H1 (cell line): ENCODE measurements around the gene MOG. TPM values are rescaled to one million over a fixed set of nuclear protein-coding genes. Genes with fewer than 3 reads are reported as not detected.

Source experiments
- CTCF ChIA-PET: fragments of 300-600 bp; sonication (Branson Sonifier 250); formaldehyde crosslinking; loops from one replicate; lab custom pipeline; 2021; ENCODE audit not compliant: partially characterized antibody; lab: Charles Lee
- POLR2A ChIA-PET: fragments of 300-600 bp; sonication (Branson Sonifier 250); formaldehyde crosslinking; loops from one replicate; lab custom pipeline; 2021; ENCODE audit warnings: inconsistent platforms; ENCODE audit not compliant: partially characterized antibody; lab: Charles Lee
- DNase-seq, 2 experiments: peaks; one replicate each; pipeline versions ENCODE4 v3.0.0 to v3.0.0-alpha.2; 2010 to 2022; ENCODE audit warnings: low spot score in 2 of 2, low read depth in 1 of 2, mixed read lengths in 1 of 2
- FAIRE-seq: peaks from 2 replicates; lab custom pipeline; 2011; peaks lifted over from hg19 to GRCh38; lab: Jason Lieb, UNC
- H2AFZ ChIP-seq: 2 replicates; pipeline ENCODE4 v1.8.1; 2012; ENCODE audit warnings: low read length, inconsistent platforms
- H2AK5ac ChIP-seq: 2 replicates; pipeline ENCODE4 v1.6.1; 2013; ENCODE audit warnings: low read depth, low read length
- H2BK120ac ChIP-seq: replicated peaks from 2 replicates; pipeline ENCODE3; 2013; ENCODE audit warnings: low read depth, low read length, inconsistent platforms
- H2BK12ac ChIP-seq: 2 replicates; pipeline ENCODE4 v1.6.1; 2013; ENCODE audit warnings: low read depth, low read length
- H2BK15ac ChIP-seq: 2 replicates; pipeline ENCODE4 v1.6.1; 2013; ENCODE audit warnings: low read length
- H2BK20ac ChIP-seq: 2 replicates; pipeline ENCODE4 v1.6.1; 2013; ENCODE audit warnings: low read length
- H2BK5ac ChIP-seq: 2 replicates; pipeline ENCODE4 v1.6.1; 2013; ENCODE audit warnings: low read depth, low read length
- H3K14ac ChIP-seq: 2 replicates; pipeline ENCODE4 v1.6.1; 2013; ENCODE audit warnings: inconsistent platforms; ENCODE audit not compliant: insufficient read length
- H3K18ac ChIP-seq: 2 replicates; pipeline ENCODE4 v1.6.1; 2013; ENCODE audit warnings: low read length; ENCODE audit errors: extremely low read depth
- H3K23ac ChIP-seq: 2 replicates; pipeline ENCODE4 v1.6.1; 2013; ENCODE audit warnings: inconsistent platforms; ENCODE audit not compliant: insufficient read length
- H3K23me2 ChIP-seq: 2 replicates; pipeline ENCODE4 v1.6.1; 2013; ENCODE audit warnings: low read depth, low read length
- H3K27ac ChIP-seq: 2 replicates; pipeline ENCODE4 v1.6.1; 2011; ENCODE audit warnings: low read depth, low read length, inconsistent platforms
- H3K27me3 ChIP-seq, 4 experiments: replicated peaks in 1 of 4; 1 replicate in 1 of 4; 2 replicates in 3 of 4; pipeline versions ENCODE4 v1.6.1 to v1.8.1; 2011 to 2013; ENCODE audit warnings: low read length in 3 of 4, mild to moderate bottlenecking in 3 of 4, inconsistent platforms in 2 of 4, mixed read lengths in 2 of 4, moderate library complexity in 1 of 4; ENCODE audit not compliant: control insufficient read depth in 3 of 4, insufficient read depth in 3 of 4; ENCODE audit errors: extremely low read depth in 1 of 4
- H3K36me3 ChIP-seq, 4 experiments: 2 replicates each; pipeline versions ENCODE4 v1.6.1 to v1.8.1; 2011 to 2013; ENCODE audit warnings: mild to moderate bottlenecking in 4 of 4, low read length in 3 of 4, moderate library complexity in 2 of 4, control low read depth in 1 of 4, inconsistent platforms in 1 of 4; ENCODE audit not compliant: insufficient read depth in 4 of 4, control insufficient read depth in 2 of 4
- H3K4ac ChIP-seq: replicated peaks from 2 replicates; pipeline ENCODE3; 2013; ENCODE audit warnings: low read length, low read depth, mixed read lengths, inconsistent platforms; ENCODE audit not compliant: insufficient read length
- H3K4me1 ChIP-seq, 4 experiments: replicated peaks in 1 of 4; 1 replicate in 1 of 4; 2 replicates in 3 of 4; pipeline versions ENCODE4 v1.6.1 to v1.8.1; 2011 to 2013; ENCODE audit warnings: low read length in 3 of 4, inconsistent platforms in 2 of 4, mixed read lengths in 1 of 4; ENCODE audit not compliant: insufficient read depth in 4 of 4, control insufficient read depth in 3 of 4
- H3K4me2 ChIP-seq, 2 experiments: 2 replicates each; pipeline versions ENCODE4 v1.6.1 to v1.8.1; 2011 to 2013; ENCODE audit warnings: low read depth in 2 of 2, low read length in 2 of 2, control low read depth in 1 of 2, inconsistent platforms in 1 of 2, mild to moderate bottlenecking in 1 of 2; ENCODE audit not compliant: insufficient read depth in 1 of 2
- H3K4me3 ChIP-seq, 4 experiments: fragments of 200-600, 300-600 bp in 1 of 4; sonication (generic), shearing (Covaris generic), sonication (Bioruptor Twin) in 1 of 4; 2 replicates each; pipeline versions ENCODE4 v1.5.1 to v1.8.1; 2011 to 2016; ENCODE audit warnings: low read length in 4 of 4, low read depth in 3 of 4, control low read depth in 2 of 4, inconsistent platforms in 2 of 4, mild to moderate bottlenecking in 2 of 4, mixed read lengths in 1 of 4, moderate library complexity in 1 of 4; ENCODE audit not compliant: insufficient read depth in 2 of 4; ENCODE audit errors: extremely low read depth in 1 of 4
- H3K56ac ChIP-seq: replicated peaks from 2 replicates; pipeline ENCODE3; 2013; ENCODE audit warnings: low read depth, mild to moderate bottlenecking, mixed read lengths, low read length, inconsistent platforms; ENCODE audit not compliant: insufficient read length
- H3K79me1 ChIP-seq: 2 replicates; pipeline ENCODE4 v1.6.1; 2013; ENCODE audit warnings: low read depth, low read length, control low read depth
- H3K79me2 ChIP-seq, 2 experiments: 2 replicates each; pipeline versions ENCODE4 v1.6.1 to v1.8.1; 2012 to 2013; ENCODE audit warnings: low read length in 2 of 2, mild to moderate bottlenecking in 2 of 2, inconsistent platforms in 1 of 2; ENCODE audit not compliant: insufficient read depth in 2 of 2, control insufficient read depth in 1 of 2
- H3K9ac ChIP-seq, 4 experiments: replicated peaks in 1 of 4; 1 replicate in 1 of 4; 2 replicates in 3 of 4; pipeline versions ENCODE4 v1.6.1 to v1.8.1; 2011 to 2013; ENCODE audit warnings: low read depth in 3 of 4, low read length in 3 of 4, control low read depth in 2 of 4, mild to moderate bottlenecking in 2 of 4, moderate library complexity in 2 of 4, inconsistent platforms in 1 of 4; ENCODE audit errors: extremely low read depth in 1 of 4
- H3K9me3 ChIP-seq, 2 experiments: 2 replicates each; pipeline versions ENCODE4 v1.6.1 to v1.8.1; 2012 to 2013; ENCODE audit warnings: mild to moderate bottlenecking in 2 of 2, moderate library complexity in 2 of 2, control low read depth in 1 of 2, inconsistent platforms in 1 of 2, low read depth in 1 of 2, low read length in 1 of 2, mixed read lengths in 1 of 2; ENCODE audit not compliant: insufficient read depth in 2 of 2
- H4K20me1 ChIP-seq, 2 experiments: replicated peaks in 1 of 2; 2 replicates each; pipeline versions ENCODE3 to v1.8.1; 2011 to 2013; ENCODE audit warnings: inconsistent platforms in 2 of 2, low read length in 2 of 2, mild to moderate bottlenecking in 1 of 2; ENCODE audit not compliant: insufficient read depth in 2 of 2, control insufficient read depth in 1 of 2
- H4K5ac ChIP-seq: 2 replicates; pipeline ENCODE4 v1.6.1; 2013; ENCODE audit warnings: low read length, low read depth, mixed read lengths, inconsistent platforms; ENCODE audit not compliant: insufficient read length
- H4K8ac ChIP-seq: 2 replicates; pipeline ENCODE4 v1.8.0; 2013; ENCODE audit warnings: mild to moderate bottlenecking, moderate library complexity, low read length, inconsistent platforms; ENCODE audit not compliant: insufficient read depth; ENCODE audit errors: extremely low read depth
- H4K91ac ChIP-seq: replicated peaks from 2 replicates; pipeline ENCODE3; 2013; ENCODE audit warnings: low read length, mixed read lengths, inconsistent platforms; ENCODE audit not compliant: insufficient read length
- BCL11A ChIP-seq, 2 experiments: IDR thresholded peaks; one replicate each; pipeline ENCODE4 v1.6.1; 2011; ENCODE audit warnings: low read depth in 2 of 2, low read length in 2 of 2, mild to moderate bottlenecking in 2 of 2
- CEBPB ChIP-seq: IDR thresholded peaks from 2 replicates; pipeline ENCODE4 v1.6.1; 2012; ENCODE audit warnings: low read depth, low read length
- KDM1A ChIP-seq: fragments of 200-600, 300-600 bp; sonication (generic); IDR thresholded peaks from 2 replicates; pipeline ENCODE4 v1.7.1; 2016; ENCODE audit warnings: mild to moderate bottlenecking, low read length, borderline replicate concordance
- NANOG ChIP-seq: IDR thresholded peaks from 2 replicates; pipeline ENCODE4 v1.6.1; 2011; ENCODE audit warnings: low read length, low read depth, mild to moderate bottlenecking, inconsistent platforms; ENCODE audit not compliant: insufficient read depth, poor library complexity, severe bottlenecking
- RAD21 ChIP-seq, 2 experiments: IDR thresholded peaks in 1 of 2; conservative IDR thresholded peaks in 1 of 2; 2 replicates each; pipeline ENCODE4 v1.6.1; 2011; ENCODE audit warnings: low read depth in 2 of 2, low read length in 2 of 2, improper control_type of control experiment in 1 of 2, inconsistent platforms in 1 of 2, mild to moderate bottlenecking in 1 of 2, moderate library complexity in 1 of 2
- SIN3A ChIP-seq, 2 experiments: IDR thresholded peaks in 1 of 2; conservative IDR thresholded peaks in 1 of 2; 2 replicates each; pipeline ENCODE4 v1.6.1; 2011 to 2012; ENCODE audit warnings: low read length in 2 of 2, improper control_type of control experiment in 1 of 2, low read depth in 1 of 2, mild to moderate bottlenecking in 1 of 2
- TBP ChIP-seq: IDR thresholded peaks from 2 replicates; pipeline ENCODE4 v1.6.1; 2011; ENCODE audit warnings: low read depth, low read length, improper control_type of control experiment
- TCF12 ChIP-seq: IDR thresholded peaks from 2 replicates; pipeline ENCODE4 v1.6.1; 2011; ENCODE audit warnings: low read depth, mild to moderate bottlenecking, low read length
- WGBS, 2 experiments: shearing (Covaris generic) in 1 of 2; methylation state at CpG; one replicate each; pipeline versions ENCODE4 v1.1.6 to v1.1.7; 2013 to 2015; ENCODE audit warnings: low lambda C conversion rate in 2 of 2, mixed read lengths in 2 of 2, inconsistent platforms in 1 of 2, low coverage in 1 of 2, missing lambda C conversion rate in 1 of 2; ENCODE audit not compliant: insufficient replicate concordance in 2 of 2, insufficient coverage in 1 of 2, insufficient read length in 1 of 2; ENCODE audit errors: extremely low coverage in 1 of 2, missing lambda C conversion rate in 1 of 2; 5-methylcytosine and 5-hydroxymethylcytosine counted together
- polyA plus RNA-seq, 7 experiments: library from polyadenylated mRNA; depleted of rRNA in 3 of 7; stranded (reverse) in 5 of 7; unstranded in 2 of 7; fragments of >200 nt in 5 of 7; fragments of 200-250 nt in 2 of 7; gene quantifications; 1 replicate in 5 of 7; 2 replicates in 1 of 7; 4 replicates in 1 of 7; pipeline versions ENCODE4 v1.2.1 to v1.2.3, GENCODE V29; 2011 to 2013; ENCODE audit warnings: missing spikeins in 2 of 7, mixed read lengths in 2 of 7
- total RNA-seq: library from RNA; stranded (reverse); fragmentation: NEBNext Ultra II Directional; extraction: Animal tissue kit (Norgen Biotek cat#: 25700); gene quantifications from 2 replicates; pipeline ENCODE4 v1.2.1, GENCODE V29; 2021
- TF ChIP-seq, protein P1 (sequence below): IDR thresholded peaks from 2 replicates; pipeline ENCODE4 v1.6.1; 2012; ENCODE audit warnings: inconsistent platforms

Gene MOG
- total and polyA plus RNA-seq, 2 of the 8 experiments (the other 6 are each of a cell fraction or from before 2014, with no cell fraction given) = 0.17 to 0.86 TPM

DNA sequence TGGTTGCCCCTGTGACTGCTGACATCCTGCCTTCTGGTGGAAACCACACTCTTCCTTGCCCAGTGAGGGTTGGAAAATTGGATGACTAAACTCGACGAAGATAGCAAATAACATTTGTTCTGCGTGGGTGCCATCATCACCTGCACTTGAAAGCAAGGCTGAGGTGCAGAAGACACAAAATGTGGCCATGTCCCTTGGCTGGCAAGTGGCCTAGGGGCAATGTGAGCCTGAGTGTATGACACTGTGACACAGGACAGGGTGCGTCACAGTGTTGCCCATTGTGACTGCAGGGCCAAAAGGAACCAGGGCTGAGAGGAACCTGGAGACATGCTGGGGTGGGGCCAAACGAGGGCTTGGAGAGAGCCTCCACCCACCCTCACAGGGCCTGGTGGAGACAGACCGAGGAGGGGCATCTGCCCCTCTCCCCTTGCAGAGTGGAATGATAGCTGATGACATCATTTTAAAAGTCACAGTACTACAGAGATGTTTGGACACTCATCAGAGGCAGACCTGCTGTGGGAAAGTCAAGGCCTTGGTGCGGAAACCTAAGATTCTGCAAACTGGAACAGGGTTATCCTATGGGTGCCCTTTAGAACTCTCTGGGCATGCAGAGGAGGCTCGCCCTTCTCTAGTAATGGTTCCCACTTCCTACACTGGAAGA lies 53.5 kb downstream of the MOG start:
- no peak overlapping the region for H4K91ac ChIP-seq
- H2BK120ac ChIP-seq = no peak overlapping the region
- DNase-seq = no peak
- H3K9me3 ChIP-seq = no peaks in the 10 kb centered on the region
- no peak for FAIRE-seq
- H2AK5ac ChIP-seq = no peak overlapping the region
- TF ChIP-seq CEBPB (no peak), RAD21 (IDR thresholded peaks at IDR 0.05 in 1 of 2, conservative IDR thresholded peaks at IDR 0.05 in 1 of 2; ENCODE audit: low read depth in 2 of 2, low read length in 2 of 2) (no peak), TCF12 (no peak), SIN3A (conservative IDR thresholded peaks at IDR 0.05 in 1 of 2, IDR thresholded peaks at IDR 0.05 in 1 of 2; ENCODE audit: low read depth in 1 of 2, low read length in 2 of 2) (no peak), BCL11A (IDR thresholded peaks at IDR 0.05; ENCODE audit: low read depth in 2 of 2, low read length in 2 of 2) (no peak), KDM1A (no peak), TBP (no peak), NANOG (no peak)
- TF ChIP-seq, protein P1, sequence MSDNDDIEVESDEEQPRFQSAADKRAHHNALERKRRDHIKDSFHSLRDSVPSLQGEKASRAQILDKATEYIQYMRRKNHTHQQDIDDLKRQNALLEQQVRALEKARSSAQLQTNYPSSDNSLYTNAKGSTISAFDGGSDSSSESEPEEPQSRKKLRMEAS = no peak
- H3K4me1 ChIP-seq = no peaks in the 10 kb centered on the region
- H3K36me3 ChIP-seq = no peaks in the 10 kb centered on the region
- H2BK5ac ChIP-seq = no peak overlapping the region
- H3K23me2 ChIP-seq = no peaks in the 10 kb centered on the region
- H2BK12ac ChIP-seq = no peak overlapping the region
- H3K14ac ChIP-seq = no peak overlapping the region
- no peak overlapping the region for H4K5ac ChIP-seq
- H3K79me1 ChIP-seq = no peaks in the 10 kb centered on the region
- H3K4me2 ChIP-seq = no peak overlapping the region
- WGBS, 2 experiments = 84% methylated on average over 8 of the region's 8 CpGs; no CpG with 5 or more reads in 1 of the 2 experiments
- H3K4me3 ChIP-seq = no peak overlapping the region
- no peak overlapping the region for H2AFZ ChIP-seq
- no peak overlapping the region for H3K9ac ChIP-seq
- H3K23ac ChIP-seq = no peak overlapping the region
- H3K79me2 ChIP-seq = no peaks in the 10 kb centered on the region
- no peaks in the 10 kb centered on the region for H3K27me3 ChIP-seq
- H4K20me1 ChIP-seq = no peaks in the 10 kb centered on the region
- no peak overlapping the region for H4K8ac ChIP-seq
- H3K4ac ChIP-seq = no peak overlapping the region
- POLR2A ChIA-PET = no interaction called here
- no peak overlapping the region for H2BK15ac ChIP-seq
- no peak overlapping the region for H3K27ac ChIP-seq
- H3K56ac ChIP-seq = no peak overlapping the region
- CTCF ChIA-PET = interaction anchor here (1.1 to 3.4 kb wide), 8 partner anchors 7 to 124 kb away, joined by 3 to 17 read pairs (median 6); no protein-coding TSS in a partner anchor
- no peak overlapping the region for H2BK20ac ChIP-seq
- no peak overlapping the region for H3K18ac ChIP-seq
